Urinary bladder (tissue), 4 donors: ENCODE measurements around the gene PRMT7. TPM values are rescaled to one million over a fixed set of nuclear protein-coding genes. Genes with fewer than 3 reads are reported as not detected.

ENCODE experiments used
- DNase-seq: peaks from one replicate; pipeline ENCODE4 v3.0.0-alpha.2; 2015; ENCODE audit errors: extremely low spot score
- H3K27ac ChIP-seq: one replicate; pipeline ENCODE4 v1.5.1; 2013; ENCODE audit warnings: low read depth, mild to moderate bottlenecking, moderate library complexity
- H3K36me3 ChIP-seq: one replicate; pipeline ENCODE4 v1.6.1; 2013; ENCODE audit warnings: mild to moderate bottlenecking, moderate library complexity; ENCODE audit not compliant: insufficient read depth
- H3K4me1 ChIP-seq: one replicate; pipeline ENCODE4 v1.6.1; 2013; ENCODE audit warnings: mild to moderate bottlenecking, moderate library complexity; ENCODE audit not compliant: insufficient read depth
- H3K4me3 ChIP-seq: one replicate; pipeline ENCODE4 v1.5.1; 2013; ENCODE audit warnings: low read depth, low read length
- WGBS: extraction: QIAGEN DNeasy Blood & Tissue Kit; methylation state at CpG from one replicate; pipeline ENCODE4 v1.1.7; 2013; 5-methylcytosine and 5-hydroxymethylcytosine counted together
- polyA plus RNA-seq: library from polyadenylated mRNA; stranded (reverse); fragments of 200-250 nt; gene quantifications from one replicate; pipeline ENCODE4 v1.2.3, GENCODE V29; 2013
- total RNA-seq: library from RNA; depleted of rRNA; stranded (reverse); fragments of >200 nt; gene quantifications from one replicate; pipeline ENCODE4 v1.2.3, GENCODE V29; 2014
- donor health status: healthy with polysubstance abuse.
- donor health status: healthy.

The PRMT7 gene
- total and polyA plus RNA-seq, 2 donors = 38.7 to 53.2 TPM

GRCh38 chr16:68339214-68339613 is 28.4 kb downstream of the PRMT7 start:
- no peaks in the 10 kb centered on the region for H3K4me1 ChIP-seq
- WGBS = 94% methylated on average over 13 of the region's 13 CpGs
- peaks cover 7% of the 10 kb centered on the region for H3K36me3 ChIP-seq
- no peak overlapping the region for H3K4me3 ChIP-seq
- DNase-seq = no peak
- H3K27ac ChIP-seq = no peak overlapping the region

- WGBS = 89% methylated on average over 7 of the region's 7 CpGs
Measured at GRCh38 chr16:68342620-68343019, 31.8 kb downstream of the PRMT7 start.

GRCh38 chr16:68343137-68343536 is 32.3 kb downstream of the PRMT7 start:
- no peak for DNase-seq
- 95% methylated on average over 7 of the region's 7 CpGs for WGBS
- H3K4me1 ChIP-seq = no peaks in the 10 kb centered on the region
- H3K27ac ChIP-seq = no peak overlapping the region
- H3K4me3 ChIP-seq = no peak overlapping the region
- H3K36me3 ChIP-seq = peaks cover 8% of the 10 kb centered on the region

More at GRCh38 chr16:68342620-68343019, 31.8 kb downstream of the PRMT7 start:
- Histone ChIP-seq H3K36me3 (peaks cover 10% of the 10 kb centered on the region), H3K4me1 (no peaks in the 10 kb centered on the region), H3K4me3 (no peak overlapping the region), H3K27ac (no peak overlapping the region)
- DNase-seq = no peak

- WGBS = 77% methylated on average over 11 of the region's 11 CpGs
- Histone ChIP-seq H3K4me3 (no peak overlapping the region), H3K4me1 (no peaks in the 10 kb centered on the region), H3K27ac (no peak overlapping the region), H3K36me3 (peaks cover 9% of the 10 kb centered on the region)
- no peak for DNase-seq
Measured at GRCh38 chr16:68344252-68344651, 33.4 kb downstream of the PRMT7 start.

GRCh38 chr16:68345351-68345810 is 34.6 kb downstream of the PRMT7 start:
- Histone ChIP-seq H3K4me1 (no peaks in the 10 kb centered on the region), H3K4me3 (no peak overlapping the region), H3K27ac (no peak overlapping the region), H3K36me3 (peaks cover 8% of the 10 kb centered on the region)
- DNase-seq = no peak
- 73% methylated on average over 11 of the region's 11 CpGs for WGBS

GRCh38 chr16:68345958-68346635 is 35.3 kb downstream of the PRMT7 start:
- no peak for DNase-seq
- peaks cover 8% of the 10 kb centered on the region for H3K36me3 ChIP-seq
- WGBS = 95% methylated on average over 16 of the region's 16 CpGs
- H3K4me1 ChIP-seq = no peaks in the 10 kb centered on the region
- no peak overlapping the region for H3K27ac ChIP-seq
- no peak overlapping the region for H3K4me3 ChIP-seq

- Histone ChIP-seq H3K4me3 (no peak overlapping the region), H3K27ac (no peak overlapping the region), H3K4me1 (no peaks in the 10 kb centered on the region), H3K36me3 (peaks cover 8% of the 10 kb centered on the region)
- no peak for DNase-seq
- 88% methylated on average over 12 of the region's 12 CpGs for WGBS
Measured at GRCh38 chr16:68346892-68347480, 36.2 kb downstream of the PRMT7 start.

GRCh38 chr16:68347605-68348004 is 36.8 kb downstream of the PRMT7 start:
- Histone ChIP-seq H3K36me3 (peaks cover 5% of the 10 kb centered on the region), H3K4me1 (no peaks in the 10 kb centered on the region), H3K27ac (no peak overlapping the region), H3K4me3 (no peak overlapping the region)
- 84% methylated on average over 4 of the region's 4 CpGs for WGBS
- no peak for DNase-seq

GRCh38 chr16:68348639-68349445 is 38.0 kb downstream of the PRMT7 start:
- 93% methylated on average over 27 of the region's 27 CpGs for WGBS
- Histone ChIP-seq H3K36me3 (peaks cover 8% of the 10 kb centered on the region), H3K27ac (no peak overlapping the region), H3K4me3 (no peak overlapping the region), H3K4me1 (no peaks in the 10 kb centered on the region)
- DNase-seq = no peak

- Histone ChIP-seq H3K27ac (no peak overlapping the region), H3K4me3 (no peak overlapping the region), H3K4me1 (no peaks in the 10 kb centered on the region), H3K36me3 (peaks cover 11% of the 10 kb centered on the region)
- 90% methylated on average over 10 of the region's 10 CpGs for WGBS
- no peak for DNase-seq
Measured at GRCh38 chr16:68349838-68350410, 39.1 kb downstream of the PRMT7 start.

- peaks cover 13% of the 10 kb centered on the region for H3K36me3 ChIP-seq
- H3K27ac ChIP-seq = no peak overlapping the region
- H3K4me3 ChIP-seq = no peak overlapping the region
- no peak for DNase-seq
- WGBS = 91% methylated on average over 10 of the region's 10 CpGs
- H3K4me1 ChIP-seq = no peaks in the 10 kb centered on the region
Measured at GRCh38 chr16:68350813-68351350, 40.1 kb downstream of the PRMT7 start.

GRCh38 chr16:68351463-68351862 is 40.6 kb downstream of the PRMT7 start:
- DNase-seq = no peak
- no peak overlapping the region for H3K4me3 ChIP-seq
- WGBS = 80% methylated on average over 11 of the region's 11 CpGs
- H3K36me3 ChIP-seq = peaks cover 13% of the 10 kb centered on the region
- no peaks in the 10 kb centered on the region for H3K4me1 ChIP-seq
- no peak overlapping the region for H3K27ac ChIP-seq

GRCh38 chr16:68351991-68352431 is 41.2 kb downstream of the PRMT7 start:
- WGBS = 88% methylated on average over 11 of the region's 11 CpGs
- DNase-seq = peak; percentile 60

More at GRCh38 chr16:68351991-68352431, 41.2 kb downstream of the PRMT7 start:
- H3K4me3 ChIP-seq = no peak overlapping the region
- no peaks in the 10 kb centered on the region for H3K4me1 ChIP-seq
- H3K36me3 ChIP-seq = peaks cover 14% of the 10 kb centered on the region
- no peak overlapping the region for H3K27ac ChIP-seq
